ENCODE results near the gene ATG7.
"Not testable (repeated sequence)": the region's sequence is repeated elsewhere in the genome, so short reads cannot be mapped to it uniquely, and the experiment has no call there.

Gene ATG7

DNA sequence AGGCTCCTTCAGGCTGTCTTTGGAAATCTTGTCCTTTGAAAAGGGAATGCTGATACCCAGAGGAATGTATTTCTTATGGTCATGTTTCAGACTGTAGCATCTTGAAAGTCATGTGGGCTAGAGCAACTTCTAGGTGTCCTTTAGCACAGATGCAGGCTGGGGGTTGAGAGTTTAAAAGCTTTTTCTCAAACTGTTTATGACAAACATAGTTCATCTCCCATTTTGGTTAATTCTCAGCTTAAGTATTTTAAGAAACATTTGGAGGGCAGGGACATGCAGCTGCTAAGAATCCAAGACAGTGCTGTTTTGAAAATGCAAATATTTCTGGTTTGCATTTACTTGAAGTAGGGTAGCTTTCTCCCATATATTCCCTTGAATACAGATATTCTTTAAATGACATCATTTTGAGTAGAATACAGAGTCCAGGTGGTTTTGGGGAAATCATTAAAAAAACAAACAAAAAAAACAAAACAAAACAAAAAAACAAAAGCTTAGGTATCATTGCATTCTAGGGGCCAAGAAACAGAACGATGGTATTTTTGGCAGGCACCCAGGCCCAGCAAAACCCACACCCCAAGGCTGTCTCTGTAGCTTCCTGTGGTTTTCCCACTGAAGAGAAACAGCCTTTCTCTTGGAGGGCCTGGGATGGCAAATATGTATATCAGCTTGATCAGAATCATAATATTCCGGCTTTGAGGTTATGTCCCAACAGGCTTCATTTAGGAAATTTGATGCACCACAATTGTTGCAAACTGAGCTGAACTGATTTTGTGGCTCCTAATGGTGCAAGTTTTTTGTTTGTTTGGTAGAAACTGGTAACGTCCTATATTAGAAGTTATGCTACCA is 120.0 kb downstream of the ATG7 start:
- DNase-seq: no peak

DNA sequence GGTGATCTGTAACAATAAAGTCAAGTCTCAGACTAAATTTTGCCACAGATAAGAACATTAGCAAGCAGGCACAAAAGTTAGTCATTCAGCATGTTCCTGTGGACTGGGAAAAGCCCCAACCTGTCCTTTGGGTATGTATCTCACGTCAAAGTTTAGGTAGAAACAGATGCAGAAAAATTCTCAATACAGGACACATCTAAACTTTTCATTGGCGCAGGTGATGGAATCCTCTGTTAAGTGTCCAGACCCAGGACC is 120.6 kb downstream of the ATG7 start:
- no peak for DNase-seq

DNA sequence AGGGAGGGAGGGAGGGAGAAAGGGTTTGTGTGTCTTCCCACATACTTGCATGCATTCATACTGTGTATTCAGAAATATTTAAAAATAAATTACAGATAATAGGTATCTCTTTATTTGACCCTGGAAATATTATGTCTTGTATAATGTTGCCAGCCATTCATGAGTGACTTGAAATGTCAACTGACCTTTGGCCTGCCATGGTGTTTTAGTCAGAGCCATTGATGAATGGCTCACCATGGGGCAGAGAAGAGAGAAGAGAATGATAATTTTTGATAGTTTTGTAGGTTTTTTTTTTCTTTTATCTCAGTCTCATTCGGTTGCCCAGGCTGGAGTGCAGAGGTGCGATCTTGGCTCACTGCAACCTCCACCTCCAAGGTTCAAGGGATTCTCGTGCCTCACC is 121.2 kb downstream of the ATG7 start:
- no peak for DNase-seq

GRCh38 chr3:11394392-11394791 is 122.2 kb downstream of the ATG7 start:
- DNase-seq: no peak

DNA sequence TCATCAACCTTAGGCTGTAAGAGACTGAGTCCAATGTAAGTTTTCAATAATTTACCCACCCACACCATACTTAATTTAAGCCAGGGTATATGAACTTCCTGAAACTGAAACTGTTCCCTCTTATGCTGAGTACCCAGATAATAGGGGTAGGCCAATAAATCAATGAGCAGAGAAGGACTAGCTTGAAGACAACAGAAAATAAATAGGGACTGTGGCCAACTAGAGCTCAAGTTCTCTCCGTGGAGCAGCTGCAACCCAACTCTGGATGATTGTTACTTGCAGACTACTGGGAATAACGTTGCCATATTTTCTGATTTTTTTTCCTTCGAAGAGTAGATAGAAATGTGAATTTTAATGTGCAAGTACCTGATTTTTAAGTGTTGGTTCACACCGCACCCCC is 128.0 kb downstream of the ATG7 start:
- DNase-seq: no peak

DNA sequence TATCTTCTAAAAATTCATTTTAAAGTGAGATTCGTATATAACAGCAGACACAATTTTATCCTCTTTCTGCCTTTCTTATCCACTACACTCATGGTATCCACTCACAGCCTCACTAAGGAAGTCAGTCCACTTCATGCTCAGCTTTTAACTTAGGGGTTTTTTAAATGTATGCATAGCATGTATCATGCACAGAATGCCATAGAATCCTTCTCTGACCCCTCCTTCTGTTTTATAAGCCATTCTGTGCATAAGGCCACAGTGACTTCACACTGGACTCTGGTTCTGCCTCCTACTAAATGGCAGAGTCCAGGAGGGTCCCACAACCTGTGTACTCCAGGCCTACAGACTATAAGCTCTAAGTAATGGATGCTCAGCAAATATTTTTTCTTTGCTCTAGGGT is 129.2 kb downstream of the ATG7 start:
- no peak for DNase-seq

DNA sequence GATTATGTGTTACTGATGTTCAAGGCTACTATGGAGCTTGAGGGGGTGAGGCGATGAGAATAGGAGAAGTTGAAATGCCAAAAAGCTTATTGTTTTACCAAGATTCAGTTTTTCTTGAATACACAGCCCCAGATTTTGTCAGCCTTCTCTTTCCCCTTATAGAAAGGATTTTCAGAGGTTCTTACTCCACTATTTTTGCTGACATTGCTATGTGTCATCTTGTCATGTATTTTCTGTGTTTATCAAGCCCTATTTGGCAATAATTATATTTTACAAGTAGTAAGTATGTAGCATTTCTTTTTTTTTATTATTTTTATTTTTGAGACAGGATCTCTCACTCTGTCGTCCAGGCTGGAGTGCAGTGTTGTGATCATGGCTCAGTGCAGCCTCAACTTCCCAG is 133.1 kb downstream of the ATG7 start:
- no peak for DNase-seq

DNA sequence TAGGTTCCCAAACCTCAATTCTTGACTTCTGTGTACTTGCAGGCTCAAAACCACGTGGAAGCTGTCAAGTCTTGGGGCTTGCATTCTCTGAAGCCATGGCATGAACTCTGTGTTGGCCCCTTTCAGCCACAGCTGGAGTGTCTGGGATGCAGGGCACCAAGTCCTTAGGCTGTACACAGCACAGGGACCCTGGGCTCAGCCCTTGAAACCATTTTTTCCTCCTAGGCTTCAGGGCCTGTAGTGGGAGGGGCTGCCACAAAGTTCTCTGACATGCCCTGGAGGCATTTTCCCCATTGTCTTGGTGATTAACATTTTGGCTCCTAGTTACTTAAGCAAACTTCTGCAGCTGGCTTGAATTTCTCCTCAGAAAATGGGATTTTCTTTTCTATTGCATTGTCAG is 135.4 kb downstream of the ATG7 start:
- DNase-seq: no peak

DNA sequence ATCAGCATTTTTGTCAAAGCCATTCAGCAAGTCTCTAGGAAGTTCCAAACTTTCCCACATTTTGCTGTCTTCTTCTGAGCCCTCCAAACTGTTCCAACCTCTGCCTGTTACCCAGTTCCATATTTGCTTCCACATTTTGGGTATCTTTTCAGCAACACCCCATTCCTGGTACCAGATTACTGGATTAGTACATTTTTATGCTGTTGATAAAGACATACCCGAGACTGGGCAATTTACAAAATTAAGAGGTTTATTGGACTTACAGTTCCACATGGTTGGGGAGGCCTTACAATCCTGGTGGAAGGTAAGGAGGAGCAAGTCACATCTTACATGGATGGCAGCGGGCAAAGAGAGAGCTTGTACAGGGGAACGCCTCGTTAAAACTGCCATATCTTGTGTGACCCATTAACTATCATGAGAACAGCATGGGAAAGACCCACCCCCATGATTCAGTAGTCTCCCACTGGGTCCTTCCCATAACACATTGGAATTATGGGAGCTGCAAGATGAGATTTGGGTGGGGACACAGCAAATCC is 136.2 kb downstream of the ATG7 start:
- not testable (repeated sequence) for DNase-seq

GRCh38 chr3:11410564-11410963 is 138.4 kb downstream of the ATG7 start:
- DNase-seq: no peak

- DNase-seq: no peak
Observed at GRCh38 chr3:11411956-11412355, 139.8 kb downstream of the ATG7 start.

- DNase-seq: no peak
Observed at GRCh38 chr3:11413071-11413470, 140.9 kb downstream of the ATG7 start.

GRCh38 chr3:11415099-11415498 is 142.9 kb downstream of the ATG7 start:
- DNase-seq: no peak

GRCh38 chr3:11420066-11420465 is 147.9 kb downstream of the ATG7 start:
- no peak for DNase-seq

DNA sequence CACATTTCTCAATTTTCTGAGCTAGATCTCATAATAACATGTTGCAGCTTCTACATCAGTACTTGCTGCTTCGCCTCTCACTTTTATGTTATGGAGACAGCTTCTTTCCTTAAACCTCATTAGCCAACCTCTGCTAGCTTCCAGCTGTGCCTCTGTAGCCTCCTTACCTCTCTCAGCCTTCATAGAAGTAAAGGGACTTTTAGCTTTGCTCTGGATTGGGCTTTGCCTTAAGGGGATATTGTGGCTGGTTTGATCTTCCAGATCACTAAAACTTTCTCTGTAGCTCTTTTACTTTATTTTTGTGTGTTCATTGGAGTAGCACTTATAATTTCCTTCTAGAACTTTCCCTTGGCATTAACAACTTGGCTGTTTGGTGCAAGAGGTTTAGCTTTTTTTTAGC is 150.1 kb downstream of the ATG7 start:
- no peak for DNase-seq

GRCh38 chr3:11423868-11424267 is 151.7 kb downstream of the ATG7 start:
- DNase-seq: no peak

- no peak for DNase-seq
Observed at GRCh38 chr3:11424277-11424676, 152.1 kb downstream of the ATG7 start.

DNA sequence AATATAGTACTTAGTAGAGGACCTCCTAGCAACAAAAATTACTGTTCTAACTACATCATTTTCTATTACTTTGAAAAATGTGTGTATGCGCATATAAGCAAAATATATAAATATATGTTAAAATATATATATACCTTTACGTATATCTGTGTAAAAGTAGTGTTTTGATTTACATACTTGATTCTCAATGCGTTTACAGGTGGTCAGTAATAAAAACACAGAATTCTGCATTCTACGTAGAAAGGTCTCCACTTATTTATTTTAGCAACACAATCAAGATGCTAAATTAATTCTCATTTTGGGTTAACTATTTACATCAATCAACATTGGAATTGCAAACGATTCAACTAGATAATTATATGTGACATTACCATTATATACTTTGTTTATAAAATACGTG is 158.0 kb downstream of the ATG7 start:
- no peak for DNase-seq

GRCh38 chr3:11430624-11431023 is 158.4 kb downstream of the ATG7 start:
- DNase-seq: no peak

DNA sequence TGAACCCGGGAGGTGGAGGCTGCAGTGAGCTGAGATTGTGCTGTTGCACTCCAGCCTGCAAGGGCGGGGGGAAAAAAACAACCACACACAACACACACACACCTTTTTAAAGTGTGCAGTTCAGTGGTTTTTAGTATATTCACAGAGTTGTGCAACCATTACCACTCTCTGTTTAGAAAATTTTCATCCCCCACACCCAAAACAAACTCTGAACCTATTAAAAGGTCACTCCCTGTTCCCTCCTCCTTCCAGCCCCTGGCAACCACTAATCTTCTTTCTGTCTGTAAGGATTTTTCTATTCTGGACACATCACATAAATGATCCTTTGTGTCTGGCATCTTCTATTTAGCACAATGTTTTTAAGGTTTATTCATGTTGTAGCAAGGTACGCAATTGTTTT is 159.1 kb downstream of the ATG7 start:
- DNase-seq: no peak

DNA sequence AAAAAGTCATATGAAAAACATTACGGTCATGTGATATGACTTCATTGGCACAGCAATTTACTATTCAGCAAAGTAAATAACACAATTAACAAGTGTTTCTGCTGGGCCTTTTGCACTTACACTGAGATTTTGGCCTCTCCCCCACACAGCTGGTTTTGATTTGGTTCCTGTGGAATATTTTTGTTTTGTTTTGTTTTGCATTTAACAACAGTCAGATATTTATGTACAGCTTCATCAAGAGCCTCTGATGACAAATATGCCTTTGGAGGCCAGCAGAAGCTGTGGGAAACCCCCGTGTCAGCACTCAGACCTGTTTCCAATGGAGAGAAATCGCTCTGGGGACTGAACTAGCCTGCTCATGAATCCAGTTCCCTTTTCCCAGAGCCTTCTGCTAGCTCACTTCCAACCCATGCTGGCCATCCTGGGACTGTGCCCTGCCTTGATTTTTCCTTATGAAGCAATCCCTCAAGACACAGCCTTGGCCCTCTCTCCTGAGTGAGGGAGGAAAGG is 161.9 kb downstream of the ATG7 start:
- no peak for DNase-seq

- no peak for DNase-seq
Observed at GRCh38 chr3:11434563-11435096, 162.4 kb downstream of the ATG7 start.

DNA sequence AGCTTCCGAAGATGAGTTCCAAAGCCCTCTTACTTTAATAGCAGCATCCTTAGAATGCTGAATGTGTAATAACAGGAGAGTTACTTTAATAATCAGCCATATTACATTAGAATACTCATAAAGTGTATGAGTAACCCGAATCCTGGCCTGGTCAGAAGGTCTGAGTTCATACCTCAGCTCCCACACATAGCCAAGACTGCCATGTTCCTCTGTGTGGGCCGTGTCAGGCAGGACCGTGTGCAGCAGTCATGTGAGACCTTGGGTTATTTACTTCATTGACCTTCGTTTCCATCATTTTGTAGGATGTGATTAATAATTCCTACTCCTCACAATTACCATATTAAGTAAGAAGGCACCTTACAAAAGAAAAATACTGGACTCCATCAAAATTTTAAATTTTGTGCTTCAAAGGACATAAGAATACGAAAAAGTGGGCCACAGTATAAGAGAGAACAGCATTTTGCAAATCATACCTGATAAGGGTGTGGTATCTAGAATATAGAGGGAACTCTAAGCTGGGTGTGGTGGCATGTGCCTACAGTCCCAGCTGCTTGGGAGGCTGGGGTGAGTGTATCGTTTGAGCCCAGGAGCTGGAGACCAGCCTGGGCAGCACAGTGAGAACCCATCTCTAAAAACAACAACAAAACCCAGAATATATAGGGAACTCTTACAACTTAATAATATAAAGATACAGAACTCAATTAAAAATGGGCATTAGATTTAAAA is 163.4 kb downstream of the ATG7 start:
- DNase-seq: no peak

DNA sequence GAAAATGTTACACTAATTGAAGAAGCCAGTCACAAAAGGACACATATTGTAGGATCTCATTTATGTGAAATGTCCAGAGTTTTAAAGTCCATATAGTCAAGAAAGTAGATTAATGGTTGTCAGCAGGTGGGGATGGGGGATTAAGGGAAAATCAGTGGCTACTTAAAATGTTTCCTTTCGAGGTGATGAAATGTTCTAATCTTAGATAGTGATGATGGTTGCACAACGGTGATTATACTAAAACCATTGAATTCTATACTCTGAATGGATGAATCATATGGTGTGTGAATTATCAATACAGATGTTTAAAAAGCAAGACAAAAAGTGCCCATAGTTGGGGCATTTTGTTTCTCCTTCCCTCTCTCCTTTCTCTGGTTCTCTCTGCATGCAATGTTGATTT is 164.6 kb downstream of the ATG7 start:
- no peak for DNase-seq
